ENCODE data around the gene SEMA5B.

GRCh38 chr3:122974764-122975162, 52.8 kb downstream of the SEMA5B start:
- TF ChIP-seq CTCF (IDR thresholded peaks at IDR 0.05) (no peak), POLR2A (IDR thresholded peaks at IDR 0.05) (no peak)

All from uterus (tissue), 2 donors.